ENCODE results near the gene ABCB6.

The ABCB6 gene

DNA sequence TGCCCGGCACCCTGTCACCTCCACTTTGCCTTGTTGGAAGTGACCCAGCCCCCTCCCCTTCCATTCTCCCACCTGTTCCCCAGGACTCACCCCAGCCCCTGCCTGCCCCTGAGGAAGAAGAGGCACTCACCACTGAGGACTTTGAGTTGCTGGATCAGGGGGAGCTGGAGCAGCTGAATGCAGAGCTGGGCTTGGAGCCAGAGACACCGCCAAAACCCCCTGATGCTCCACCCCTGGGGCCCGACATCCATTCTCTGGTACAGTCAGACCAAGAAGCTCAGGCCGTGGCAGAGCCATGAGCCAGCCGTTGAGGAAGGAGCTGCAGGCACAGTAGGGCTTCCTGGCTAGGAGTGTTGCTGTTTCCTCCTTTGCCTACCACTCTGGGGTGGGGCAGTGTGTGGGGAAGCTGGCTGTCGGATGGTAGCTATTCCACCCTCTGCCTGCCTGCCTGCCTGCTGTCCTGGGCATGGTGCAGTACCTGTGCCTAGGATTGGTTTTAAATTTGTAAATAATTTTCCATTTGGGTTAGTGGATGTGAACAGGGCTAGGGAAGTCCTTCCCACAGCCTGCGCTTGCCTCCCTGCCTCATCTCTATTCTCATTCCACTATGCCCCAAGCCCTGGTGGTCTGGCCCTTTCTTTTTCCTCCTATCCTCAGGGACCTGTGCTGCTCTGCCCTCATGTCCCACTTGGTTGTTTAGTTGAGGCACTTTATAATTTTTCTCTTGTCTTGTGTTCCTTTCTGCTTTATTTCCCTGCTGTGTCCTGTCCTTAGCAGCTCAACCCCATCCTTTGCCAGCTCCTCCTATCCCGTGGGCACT lies 36.2 kb downstream of the ABCB6 start:
- Histone ChIP-seq H4K20me1 (ENCODE audit: insufficient read depth, low read length) (peaks cover 25% of the 10 kb centered on the region; the same call in 1 of the 2 replicates), H3K4me1 (ENCODE audit: insufficient read depth, low read length) (peaks cover 18% of the 10 kb centered on the region), H3K27me3 (ENCODE audit: insufficient read depth, low read length, poor library complexity) (no peaks in the 10 kb centered on the region), H2AFZ (ENCODE audit: low read depth, low read length) (no peak overlapping the region), H3K4me2 (ENCODE audit: insufficient read depth, low read length) (no peak overlapping the region), H3K79me2 (ENCODE audit: insufficient read depth, low read length) (peaks cover 26% of the 10 kb centered on the region), H3K27ac (ENCODE audit: low read length) (no peak overlapping the region), H3K9ac (ENCODE audit: low read depth, low read length) (no peak overlapping the region), H3K36me3 (ENCODE audit: insufficient read depth, low read length) (peaks cover 52% of the 10 kb centered on the region), H3K4me3 (ENCODE audit: low read depth in 1 of 2, low read length in 2 of 2) (no peak overlapping the region), H3K9me3 (ENCODE audit: insufficient read depth, low read length, severe bottlenecking) (no peaks in the 10 kb centered on the region)
- ATAC-seq (ENCODE audit: insufficient read depth, low read depth) (no peak), DNase-seq (no peak)
- TF ChIP-seq, protein P1, sequence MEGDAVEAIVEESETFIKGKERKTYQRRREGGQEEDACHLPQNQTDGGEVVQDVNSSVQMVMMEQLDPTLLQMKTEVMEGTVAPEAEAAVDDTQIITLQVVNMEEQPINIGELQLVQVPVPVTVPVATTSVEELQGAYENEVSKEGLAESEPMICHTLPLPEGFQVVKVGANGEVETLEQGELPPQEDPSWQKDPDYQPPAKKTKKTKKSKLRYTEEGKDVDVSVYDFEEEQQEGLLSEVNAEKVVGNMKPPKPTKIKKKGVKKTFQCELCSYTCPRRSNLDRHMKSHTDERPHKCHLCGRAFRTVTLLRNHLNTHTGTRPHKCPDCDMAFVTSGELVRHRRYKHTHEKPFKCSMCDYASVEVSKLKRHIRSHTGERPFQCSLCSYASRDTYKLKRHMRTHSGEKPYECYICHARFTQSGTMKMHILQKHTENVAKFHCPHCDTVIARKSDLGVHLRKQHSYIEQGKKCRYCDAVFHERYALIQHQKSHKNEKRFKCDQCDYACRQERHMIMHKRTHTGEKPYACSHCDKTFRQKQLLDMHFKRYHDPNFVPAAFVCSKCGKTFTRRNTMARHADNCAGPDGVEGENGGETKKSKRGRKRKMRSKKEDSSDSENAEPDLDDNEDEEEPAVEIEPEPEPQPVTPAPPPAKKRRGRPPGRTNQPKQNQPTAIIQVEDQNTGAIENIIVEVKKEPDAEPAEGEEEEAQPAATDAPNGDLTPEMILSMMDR (IDR thresholded peaks at IDR 0.05; ENCODE audit: borderline replicate concordance, extremely low read depth, low read length, poor library complexity, severe bottlenecking): no peak
- no peak for TF ChIP-seq EZH2 (IDR thresholded peaks at IDR 0.05; ENCODE audit: borderline replicate concordance, low read depth, low read length, severe bottlenecking)

DNA sequence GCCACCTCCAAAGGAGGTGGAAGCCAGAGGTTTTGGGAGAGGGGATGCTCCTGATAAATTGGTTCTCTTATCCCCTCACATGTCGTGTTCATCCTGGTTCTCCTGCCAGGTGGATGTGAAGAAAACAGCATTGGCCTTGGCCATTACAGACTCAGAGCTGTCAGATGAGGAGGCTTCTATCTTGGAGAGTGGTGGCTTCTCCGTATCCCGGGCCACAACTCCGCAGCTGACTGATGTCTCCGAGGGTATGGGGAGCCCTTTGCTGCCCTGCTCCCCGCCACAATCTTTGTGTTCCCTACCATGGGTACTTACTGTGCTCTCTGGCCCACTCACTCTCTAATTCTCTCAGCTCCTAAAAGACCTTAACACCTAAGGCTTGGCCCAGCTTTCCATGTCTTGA lies 37.2 kb downstream of the ABCB6 start:
- no peak overlapping the region for H3K27ac ChIP-seq (ENCODE audit: low read length)
- no peaks in the 10 kb centered on the region for H3K27me3 ChIP-seq (ENCODE audit: insufficient read depth, low read length, poor library complexity)
- DNase-seq (no peak), ATAC-seq (ENCODE audit: insufficient read depth, low read depth) (no peak)
- peaks cover 33% of the 10 kb centered on the region for H3K79me2 ChIP-seq (ENCODE audit: insufficient read depth, low read length)
- H2AFZ ChIP-seq (ENCODE audit: low read depth, low read length): no peak overlapping the region
- no peak overlapping the region for H3K4me3 ChIP-seq (ENCODE audit: low read depth in 1 of 2, low read length in 2 of 2)
- H3K9ac ChIP-seq (ENCODE audit: low read depth, low read length): no peak overlapping the region
- TF ChIP-seq, protein P1 (IDR thresholded peaks at IDR 0.05; ENCODE audit: borderline replicate concordance, extremely low read depth, low read length, poor library complexity, severe bottlenecking): no peak
- no peak for TF ChIP-seq EZH2 (IDR thresholded peaks at IDR 0.05; ENCODE audit: borderline replicate concordance, low read depth, low read length, severe bottlenecking)
- H3K4me1 ChIP-seq (ENCODE audit: insufficient read depth, low read length): peaks cover 24% of the 10 kb centered on the region
- H4K20me1 ChIP-seq (ENCODE audit: insufficient read depth, low read length): peaks cover 25% of the 10 kb centered on the region; the same call in 1 of the 2 replicates
- peaks cover 52% of the 10 kb centered on the region for H3K36me3 ChIP-seq (ENCODE audit: insufficient read depth, low read length)
- H3K9me3 ChIP-seq (ENCODE audit: insufficient read depth, low read length, severe bottlenecking): no peaks in the 10 kb centered on the region
- no peak overlapping the region for H3K4me2 ChIP-seq (ENCODE audit: insufficient read depth, low read length)

DNA sequence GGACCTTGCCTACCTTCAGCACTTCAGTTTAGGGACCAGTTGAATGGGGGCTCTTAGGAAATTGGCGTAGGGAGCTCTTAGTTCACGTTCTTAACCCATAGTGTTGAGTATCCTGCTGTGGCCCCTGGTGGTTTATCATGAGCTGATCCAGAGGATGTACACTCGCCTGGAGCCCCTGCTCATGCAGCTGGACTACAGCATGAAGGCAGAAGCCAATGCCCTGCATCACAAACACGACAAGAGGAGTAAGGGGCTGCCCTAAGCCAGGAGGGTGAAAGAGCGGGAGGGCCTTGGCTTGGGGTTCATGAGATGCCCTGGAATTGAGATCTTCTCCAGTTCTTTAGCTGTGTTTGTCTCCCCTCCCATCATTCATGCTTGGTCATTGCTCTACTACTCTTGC lies 37.8 kb downstream of the ABCB6 start:
- Histone ChIP-seq H3K4me2 (ENCODE audit: insufficient read depth, low read length) (no peak overlapping the region), H3K27me3 (ENCODE audit: insufficient read depth, low read length, poor library complexity) (no peaks in the 10 kb centered on the region), H3K4me1 (ENCODE audit: insufficient read depth, low read length) (peaks cover 27% of the 10 kb centered on the region), H3K36me3 (ENCODE audit: insufficient read depth, low read length) (peaks cover 52% of the 10 kb centered on the region), H2AFZ (ENCODE audit: low read depth, low read length) (no peak overlapping the region), H3K4me3 (ENCODE audit: low read depth in 1 of 2, low read length in 2 of 2) (no peak overlapping the region), H3K9me3 (ENCODE audit: insufficient read depth, low read length, severe bottlenecking) (no peaks in the 10 kb centered on the region), H3K9ac (ENCODE audit: low read depth, low read length) (no peak overlapping the region), H3K27ac (ENCODE audit: low read length) (no peak overlapping the region), H3K79me2 (ENCODE audit: insufficient read depth, low read length) (peaks cover 38% of the 10 kb centered on the region), H4K20me1 (ENCODE audit: insufficient read depth, low read length) (peaks cover 25% of the 10 kb centered on the region; the same call in 1 of the 2 replicates)
- TF ChIP-seq EZH2 (IDR thresholded peaks at IDR 0.05; ENCODE audit: borderline replicate concordance, low read depth, low read length, severe bottlenecking): no peak
- TF ChIP-seq, protein P1 (IDR thresholded peaks at IDR 0.05; ENCODE audit: borderline replicate concordance, extremely low read depth, low read length, poor library complexity, severe bottlenecking): no peak
- no peak for DNase-seq
- no peak for ATAC-seq (ENCODE audit: insufficient read depth, low read depth)

All from DND-41 (cell line).